Neural cell (in vitro differentiated cells): ENCODE results near the gene NAV1.

Experiments used
- EP300 ChIP-seq: fragments of 450-650 bp; conservative IDR thresholded peaks from 2 replicates; pipeline ENCODE4 v1.6.1; 2014; ENCODE audit warnings: antibody characterized with exemption, mild to moderate bottlenecking, moderate library complexity; ENCODE audit not compliant: poor library complexity, severe bottlenecking
- EZH2 ChIP-seq: fragments of 200-600, 300-800 bp; shearing (Covaris generic), sonication (generic); IDR thresholded peaks from 2 replicates; pipeline ENCODE4 v1.6.1; 2014; ENCODE audit warnings: antibody characterized with exemption, low read length, borderline replicate concordance, mild to moderate bottlenecking; ENCODE audit not compliant: insufficient read depth, poor library complexity, severe bottlenecking
- MXI1 ChIP-seq: fragments of 450-650 bp; conservative IDR thresholded peaks from 2 replicates; pipeline ENCODE4 v1.6.1; 2014; ENCODE audit warnings: antibody characterized with exemption, mild to moderate bottlenecking; ENCODE audit not compliant: poor library complexity, severe bottlenecking
- POLR2AphosphoS5 ChIP-seq: IDR thresholded peaks from 2 replicates; pipeline ENCODE4 v1.6.1; 2012
- RAD21 ChIP-seq: fragments of 450-650 bp; conservative IDR thresholded peaks from 2 replicates; pipeline ENCODE4 v1.6.1; 2014; ENCODE audit warnings: antibody characterized with exemption, mild to moderate bottlenecking, moderate library complexity
- SMC3 ChIP-seq: fragments of 450-650 bp; conservative IDR thresholded peaks from 2 replicates; pipeline ENCODE4 v1.6.1; 2014; ENCODE audit warnings: antibody characterized with exemption, mild to moderate bottlenecking, moderate library complexity; ENCODE audit not compliant: poor library complexity
- TAF1 ChIP-seq: IDR thresholded peaks from 2 replicates; pipeline ENCODE4 v1.6.1; 2012; ENCODE audit warnings: low read depth
- TF ChIP-seq, protein P1 (sequence below): fragments of 450-650 bp; IDR thresholded peaks from 2 replicates; pipeline ENCODE4 v1.5.1; 2014; ENCODE audit warnings: antibody characterized with exemption, mild to moderate bottlenecking, moderate library complexity; ENCODE audit not compliant: poor library complexity, severe bottlenecking
- TF ChIP-seq, protein P2 (sequence below): IDR thresholded peaks from 2 replicates; pipeline ENCODE4 v1.6.1; 2012; ENCODE audit warnings: borderline replicate concordance

DNA sequence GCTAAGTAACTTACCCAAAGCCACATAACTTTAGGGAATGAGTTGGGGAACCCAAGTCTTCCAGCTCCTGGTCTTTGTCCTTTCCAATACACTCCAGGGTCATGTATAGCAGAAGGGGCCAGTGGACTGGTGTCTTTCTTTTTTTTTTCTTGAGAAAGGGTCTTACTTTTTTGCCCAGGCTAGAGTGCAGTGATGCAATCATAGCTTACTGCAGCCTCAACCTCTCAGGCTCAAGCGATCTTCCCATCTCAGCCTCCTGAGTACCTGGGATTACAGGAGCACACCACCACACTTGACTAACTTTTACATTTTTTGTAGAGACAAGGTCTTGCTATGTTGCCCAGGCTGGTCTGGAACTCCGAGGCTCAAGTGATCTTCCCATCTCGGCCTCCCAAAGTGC is 12.2 kb downstream of the NAV1 start:
- TF ChIP-seq EP300: no peak
- TF ChIP-seq, protein P1, sequence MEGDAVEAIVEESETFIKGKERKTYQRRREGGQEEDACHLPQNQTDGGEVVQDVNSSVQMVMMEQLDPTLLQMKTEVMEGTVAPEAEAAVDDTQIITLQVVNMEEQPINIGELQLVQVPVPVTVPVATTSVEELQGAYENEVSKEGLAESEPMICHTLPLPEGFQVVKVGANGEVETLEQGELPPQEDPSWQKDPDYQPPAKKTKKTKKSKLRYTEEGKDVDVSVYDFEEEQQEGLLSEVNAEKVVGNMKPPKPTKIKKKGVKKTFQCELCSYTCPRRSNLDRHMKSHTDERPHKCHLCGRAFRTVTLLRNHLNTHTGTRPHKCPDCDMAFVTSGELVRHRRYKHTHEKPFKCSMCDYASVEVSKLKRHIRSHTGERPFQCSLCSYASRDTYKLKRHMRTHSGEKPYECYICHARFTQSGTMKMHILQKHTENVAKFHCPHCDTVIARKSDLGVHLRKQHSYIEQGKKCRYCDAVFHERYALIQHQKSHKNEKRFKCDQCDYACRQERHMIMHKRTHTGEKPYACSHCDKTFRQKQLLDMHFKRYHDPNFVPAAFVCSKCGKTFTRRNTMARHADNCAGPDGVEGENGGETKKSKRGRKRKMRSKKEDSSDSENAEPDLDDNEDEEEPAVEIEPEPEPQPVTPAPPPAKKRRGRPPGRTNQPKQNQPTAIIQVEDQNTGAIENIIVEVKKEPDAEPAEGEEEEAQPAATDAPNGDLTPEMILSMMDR: no peak
- TF ChIP-seq, protein P2, sequence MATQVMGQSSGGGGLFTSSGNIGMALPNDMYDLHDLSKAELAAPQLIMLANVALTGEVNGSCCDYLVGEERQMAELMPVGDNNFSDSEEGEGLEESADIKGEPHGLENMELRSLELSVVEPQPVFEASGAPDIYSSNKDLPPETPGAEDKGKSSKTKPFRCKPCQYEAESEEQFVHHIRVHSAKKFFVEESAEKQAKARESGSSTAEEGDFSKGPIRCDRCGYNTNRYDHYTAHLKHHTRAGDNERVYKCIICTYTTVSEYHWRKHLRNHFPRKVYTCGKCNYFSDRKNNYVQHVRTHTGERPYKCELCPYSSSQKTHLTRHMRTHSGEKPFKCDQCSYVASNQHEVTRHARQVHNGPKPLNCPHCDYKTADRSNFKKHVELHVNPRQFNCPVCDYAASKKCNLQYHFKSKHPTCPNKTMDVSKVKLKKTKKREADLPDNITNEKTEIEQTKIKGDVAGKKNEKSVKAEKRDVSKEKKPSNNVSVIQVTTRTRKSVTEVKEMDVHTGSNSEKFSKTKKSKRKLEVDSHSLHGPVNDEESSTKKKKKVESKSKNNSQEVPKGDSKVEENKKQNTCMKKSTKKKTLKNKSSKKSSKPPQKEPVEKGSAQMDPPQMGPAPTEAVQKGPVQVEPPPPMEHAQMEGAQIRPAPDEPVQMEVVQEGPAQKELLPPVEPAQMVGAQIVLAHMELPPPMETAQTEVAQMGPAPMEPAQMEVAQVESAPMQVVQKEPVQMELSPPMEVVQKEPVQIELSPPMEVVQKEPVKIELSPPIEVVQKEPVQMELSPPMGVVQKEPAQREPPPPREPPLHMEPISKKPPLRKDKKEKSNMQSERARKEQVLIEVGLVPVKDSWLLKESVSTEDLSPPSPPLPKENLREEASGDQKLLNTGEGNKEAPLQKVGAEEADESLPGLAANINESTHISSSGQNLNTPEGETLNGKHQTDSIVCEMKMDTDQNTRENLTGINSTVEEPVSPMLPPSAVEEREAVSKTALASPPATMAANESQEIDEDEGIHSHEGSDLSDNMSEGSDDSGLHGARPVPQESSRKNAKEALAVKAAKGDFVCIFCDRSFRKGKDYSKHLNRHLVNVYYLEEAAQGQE: no peak
- TF ChIP-seq SMC3: no peak
- TF ChIP-seq POLR2AphosphoS5: no peak
- TF ChIP-seq RAD21: no peak
- no peak for TF ChIP-seq TAF1
- TF ChIP-seq EZH2: no peak
- TF ChIP-seq MXI1: no peak
